HTR-8/SVneo (cell line): ENCODE data around the gene LIMK2.
"Not testable (repeated sequence)": the region's sequence is repeated elsewhere in the genome, so short reads cannot be mapped to it uniquely, and the experiment has no call there.

Experiments
- DNase-seq: peaks from one replicate; pipeline ENCODE4 v3.0.0; 2011; ENCODE audit warnings: low spot score, mixed read lengths; ENCODE audit not compliant: insufficient read length
- FAIRE-seq: peaks from 2 replicates; lab custom pipeline; 2011; peaks lifted over from hg19 to GRCh38; lab: Jason Lieb, UNC

Gene LIMK2

DNA sequence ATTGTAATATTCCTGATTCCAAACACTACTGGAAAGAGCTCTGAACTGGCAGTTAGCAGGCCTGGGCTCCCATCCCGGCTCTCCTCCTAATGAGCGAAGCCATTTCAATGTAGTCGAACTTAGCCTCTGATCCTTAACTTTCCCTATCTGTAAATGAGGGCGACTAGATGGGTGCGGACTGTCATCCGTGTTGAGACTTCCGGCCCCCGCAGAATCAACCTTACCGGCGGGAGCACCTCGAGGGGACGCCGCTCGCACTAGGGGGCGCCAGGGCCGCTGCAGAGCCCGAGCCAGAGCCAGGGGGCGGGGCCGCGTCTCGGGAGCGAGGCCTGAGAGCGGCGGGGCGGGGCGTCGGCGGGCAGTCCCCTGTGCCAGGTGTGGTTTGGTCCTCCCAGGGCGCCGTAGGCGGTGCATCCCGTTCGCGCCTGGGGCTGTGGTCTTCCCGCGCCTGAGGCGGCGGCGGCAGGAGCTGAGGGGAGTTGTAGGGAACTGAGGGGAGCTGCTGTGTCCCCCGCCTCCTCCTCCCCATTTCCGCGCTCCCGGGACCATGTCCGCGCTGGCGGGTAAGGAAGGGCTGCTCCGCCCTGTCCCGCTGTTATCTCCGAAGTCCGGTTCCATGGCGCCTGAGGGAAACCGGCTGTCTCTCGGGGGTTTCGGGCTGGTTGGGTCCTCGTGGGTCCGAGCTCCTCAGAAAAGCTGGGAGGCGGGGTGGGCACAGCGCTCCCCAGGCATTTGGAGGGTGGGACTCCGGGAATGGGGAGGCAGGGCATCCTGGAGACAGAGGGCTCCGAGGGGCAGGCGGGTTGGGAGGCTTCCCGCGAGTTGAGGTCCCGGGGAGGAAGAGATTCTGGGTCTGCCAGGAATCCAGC, at the start of gene LIMK2:
LIMK2 (plus strand) TSS at position 437 of the 869 bp plus-strand sequence; CDS start at position 548, 111 bp downstream.
- no peak for FAIRE-seq

GRCh38 chr22:31170971-31171370, 41.1 kb upstream of the LIMK2 start:
- DNase-seq (no peak), FAIRE-seq (no peak)

More for the DNA sequence above, at the start of gene LIMK2:
- DNase-seq: peak; percentile 83

GRCh38 chr22:31171734-31172133, 40.4 kb upstream of the LIMK2 start:
- FAIRE-seq: not testable (repeated sequence)

GRCh38 chr22:31173386-31174145, 38.5 kb upstream of the LIMK2 start:
- peak; percentile 37 for DNase-seq
- FAIRE-seq: no peak

More at GRCh38 chr22:31171734-31172133, 40.4 kb upstream of the LIMK2 start:
- not testable (repeated sequence) for DNase-seq

GRCh38 chr22:31176923-31177322, 35.2 kb upstream of the LIMK2 start:
- DNase-seq (no peak), FAIRE-seq (no peak)

DNA sequence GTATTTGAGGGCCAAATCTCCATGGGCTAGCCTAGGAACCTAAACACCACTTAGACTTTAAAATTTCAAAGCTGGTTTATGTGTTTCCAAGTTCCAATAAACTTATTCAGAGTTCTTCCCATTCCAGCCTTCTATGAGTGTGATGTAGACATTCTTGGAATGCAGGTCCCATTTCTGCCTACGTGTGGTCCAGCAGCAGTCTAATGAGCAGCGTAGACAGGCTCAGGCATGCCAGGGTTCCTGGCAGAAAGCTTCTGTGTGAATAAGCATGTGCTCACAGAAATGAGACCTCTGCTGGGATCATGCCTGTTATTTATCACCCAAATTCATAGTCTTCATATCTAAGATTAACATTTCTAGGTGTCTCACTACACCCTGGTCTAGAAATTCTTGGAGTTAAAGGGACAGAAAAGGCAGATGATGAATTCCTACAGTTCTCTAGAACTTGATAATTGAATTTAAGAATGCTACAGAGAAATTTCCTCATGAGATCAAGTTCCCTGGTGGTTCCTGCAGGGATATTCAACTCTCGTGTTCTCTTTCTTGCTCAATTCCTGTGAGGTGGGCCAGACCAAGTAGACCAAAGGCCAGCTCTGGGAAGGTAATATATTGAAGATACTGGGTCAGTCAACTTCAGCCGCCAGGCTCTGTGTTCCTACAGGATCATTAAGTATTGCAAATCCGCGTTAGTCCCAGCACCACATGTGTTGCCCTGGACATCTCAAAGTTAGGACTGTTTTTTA, 34.5 kb upstream of the LIMK2 start:
- FAIRE-seq: no peak
- peak; percentile 78 for DNase-seq

DNA sequence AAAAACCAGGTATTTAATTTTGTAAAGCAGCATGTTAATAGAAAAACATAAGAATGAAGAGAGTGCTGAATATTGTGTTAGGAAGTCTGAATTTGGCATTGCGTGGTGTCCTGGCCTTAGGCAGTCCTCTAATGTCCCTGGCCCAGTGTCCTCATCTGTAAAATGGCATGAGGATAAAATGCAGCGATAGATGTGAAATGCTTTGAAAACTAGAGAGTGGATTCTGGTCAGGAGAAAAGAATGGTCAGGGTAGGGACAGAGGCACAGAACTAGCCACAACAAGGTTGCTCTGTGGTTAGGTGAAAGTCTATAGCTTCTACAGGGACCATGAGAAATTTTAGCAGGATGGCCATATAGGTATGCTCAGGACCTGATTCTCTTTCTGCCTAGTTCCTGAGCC, 33.2 kb upstream of the LIMK2 start:
- no peak for FAIRE-seq

DNA sequence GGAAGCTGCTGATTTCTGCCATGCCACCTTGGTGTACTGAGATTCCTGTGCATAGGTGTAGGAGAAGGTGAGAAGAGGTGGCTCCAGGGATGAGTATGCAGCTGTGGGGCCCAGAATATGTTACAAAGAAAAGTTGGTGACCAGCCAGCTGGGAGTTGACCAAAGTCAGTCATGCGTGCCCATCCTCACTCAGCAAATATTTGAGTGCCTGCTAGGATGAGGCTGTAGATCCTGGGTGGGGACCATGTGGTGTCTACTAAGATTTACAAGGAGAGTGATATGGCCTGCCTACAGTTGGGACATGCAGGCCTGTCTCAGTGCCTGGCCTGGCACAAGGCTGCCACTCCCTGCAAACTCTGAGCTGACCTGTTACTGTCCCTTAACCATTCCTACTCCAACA, 32.8 kb upstream of the LIMK2 start:
- FAIRE-seq (no peak), DNase-seq (no peak)

More for the DNA sequence above, 33.2 kb upstream of the LIMK2 start:
- DNase-seq: no peak

DNA sequence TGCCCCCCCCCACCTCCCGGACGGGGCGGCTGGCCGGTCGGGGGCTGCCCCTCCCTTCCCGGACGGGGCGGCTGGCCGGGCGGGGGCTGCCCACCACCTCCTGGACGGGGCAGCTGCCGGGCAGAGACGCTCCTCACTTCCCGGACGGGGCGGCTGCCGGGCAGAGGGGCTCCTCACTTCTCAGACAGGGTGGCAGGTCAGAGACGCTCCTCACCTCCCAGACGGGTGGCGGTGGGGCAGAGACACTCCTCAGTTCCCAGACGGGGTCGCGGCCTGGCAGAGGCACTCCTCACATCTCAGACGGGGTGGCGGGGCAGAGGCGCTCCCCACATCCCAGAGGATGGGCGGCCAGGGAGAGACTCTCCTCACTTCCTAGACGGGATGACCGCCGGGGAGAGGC, 28.1 kb upstream of the LIMK2 start:
- DNase-seq (no peak), FAIRE-seq (no peak)

DNA sequence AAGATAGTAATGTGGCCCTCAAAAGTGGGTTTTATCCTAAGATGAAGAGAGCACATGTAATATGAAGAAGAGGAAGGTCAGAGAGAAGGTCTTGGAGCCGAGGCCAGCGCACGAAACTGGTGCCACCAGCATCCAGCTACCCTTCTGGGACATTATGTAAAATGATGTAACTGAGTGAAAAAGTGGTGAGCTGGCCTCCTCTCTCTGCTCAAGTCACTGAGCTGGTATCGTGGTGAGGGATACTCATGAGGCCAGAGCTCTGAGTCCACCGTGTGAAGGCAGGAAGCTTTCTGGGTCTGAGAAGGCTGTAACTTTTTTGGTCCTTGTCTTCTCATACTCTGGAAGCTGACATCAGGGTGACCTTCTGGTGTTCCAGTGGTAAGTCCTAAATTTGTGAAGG, 27.0 kb upstream of the LIMK2 start:
- FAIRE-seq: no peak
- DNase-seq: no peak

- DNase-seq (no peak), FAIRE-seq (no peak)
These were observed 24.5 kb upstream of the LIMK2 start for GRCh38 chr22:31187627-31188026.

DNA sequence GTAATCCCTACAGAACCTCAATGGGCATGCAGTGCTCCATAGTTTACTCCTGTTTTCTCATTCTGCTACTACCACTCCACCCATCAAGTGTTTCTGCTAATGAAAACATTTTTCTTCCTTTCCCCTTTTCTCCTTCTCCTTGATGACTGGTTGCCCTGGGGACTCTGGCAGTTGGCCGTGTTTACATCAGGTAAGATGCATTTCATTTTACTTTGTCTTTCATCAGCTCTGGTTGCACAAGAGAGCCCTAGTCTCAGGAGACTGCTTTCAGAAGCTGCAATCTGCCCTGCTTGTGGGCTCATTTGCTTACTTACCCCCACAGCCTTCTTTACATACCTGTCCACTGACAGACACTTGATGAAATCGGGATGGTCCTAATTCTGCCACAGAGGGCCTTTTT, 19.6 kb upstream of the LIMK2 start:
- DNase-seq: no peak
- no peak for FAIRE-seq

DNA sequence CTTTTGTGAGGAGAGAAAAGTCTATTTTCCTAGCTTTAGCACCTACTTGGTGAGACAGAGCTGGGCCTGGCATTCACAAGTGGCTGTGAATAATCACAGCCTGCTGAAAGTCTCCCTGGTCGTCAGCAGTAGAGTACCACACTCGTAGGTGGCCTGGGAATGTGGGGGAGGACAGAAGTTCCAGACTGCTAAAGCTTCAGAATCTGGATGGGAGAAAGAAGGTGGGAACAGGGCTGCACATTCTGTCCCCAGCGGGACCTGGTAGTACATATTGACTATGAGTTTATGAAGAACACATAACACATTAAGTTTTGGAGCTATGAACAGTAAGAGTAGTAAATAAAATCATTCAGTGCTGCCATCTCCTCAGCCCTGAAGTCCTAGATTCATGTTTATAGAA, 19.0 kb upstream of the LIMK2 start:
- DNase-seq: no peak
- FAIRE-seq: no peak

DNA sequence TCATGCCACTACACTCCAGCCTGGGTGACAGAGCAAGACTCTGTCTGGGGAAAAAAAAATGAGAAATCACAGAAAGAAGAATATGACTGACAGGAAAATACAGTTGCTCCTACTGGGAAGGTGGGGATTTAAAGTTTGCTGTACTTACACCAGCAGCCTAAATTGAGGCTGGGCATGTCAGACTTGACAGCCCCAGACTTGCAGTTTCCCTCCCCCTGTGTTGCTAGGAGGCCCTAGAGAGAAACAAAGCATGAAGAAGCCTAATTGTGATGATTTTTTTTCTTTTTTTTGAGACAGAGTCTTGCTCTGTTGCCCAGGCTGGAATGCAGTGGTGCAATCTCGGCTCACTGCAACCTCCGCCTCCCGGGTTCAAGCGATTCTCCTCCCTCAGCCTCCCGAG, 17.4 kb upstream of the LIMK2 start:
- DNase-seq, FAIRE-seq: not testable (repeated sequence)

DNA sequence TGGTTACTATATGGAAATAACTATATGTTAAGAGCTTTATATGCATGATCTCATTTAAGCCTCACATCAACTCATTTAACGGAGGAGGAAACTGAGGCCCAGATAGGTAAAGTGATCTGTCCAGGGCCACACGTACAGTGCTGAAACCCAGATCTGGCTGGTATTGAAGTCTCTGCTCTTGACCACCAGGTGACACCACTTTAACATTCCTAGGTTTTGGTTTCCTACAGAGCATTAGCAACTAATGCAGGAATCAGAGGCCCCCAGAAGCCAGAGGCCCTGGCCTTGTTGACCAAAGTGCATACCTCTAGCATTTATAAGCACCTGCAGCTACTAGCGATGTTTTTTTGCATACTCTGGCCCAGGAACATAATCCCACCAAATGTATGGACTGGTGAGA, 12.9 kb upstream of the LIMK2 start:
- no peak for DNase-seq
- FAIRE-seq: no peak

DNA sequence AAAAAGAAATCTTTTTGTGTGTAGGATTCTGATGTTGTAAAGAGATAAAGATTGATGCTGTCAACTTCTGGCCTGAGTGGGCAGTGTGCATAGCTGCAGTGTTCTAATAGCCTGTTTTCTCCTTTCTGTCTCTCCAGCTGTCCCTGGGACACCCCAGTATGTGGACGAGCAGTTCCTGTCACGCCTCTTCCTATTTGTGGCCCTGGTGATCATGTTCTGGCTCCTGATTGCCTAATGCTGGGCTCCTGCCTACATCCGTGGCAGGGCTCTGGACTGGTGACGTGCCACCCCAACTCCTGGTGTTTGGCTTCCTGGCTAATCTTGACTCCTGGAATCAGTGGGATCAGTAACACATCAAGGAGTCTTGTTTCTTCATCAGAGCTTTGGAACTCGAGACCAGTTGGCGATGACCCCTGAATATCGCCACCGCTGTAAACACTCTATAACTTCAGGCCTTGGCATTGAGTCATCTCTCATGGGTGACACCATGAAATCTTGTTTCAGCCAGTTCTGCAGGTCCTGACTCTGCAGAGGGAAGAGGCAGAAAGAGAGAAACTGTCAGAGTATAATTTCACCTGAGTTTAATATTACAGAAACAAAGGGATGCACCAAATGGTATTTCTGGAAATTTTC, 7.6 kb upstream of the LIMK2 start:
- FAIRE-seq, DNase-seq: not testable (repeated sequence)

DNA sequence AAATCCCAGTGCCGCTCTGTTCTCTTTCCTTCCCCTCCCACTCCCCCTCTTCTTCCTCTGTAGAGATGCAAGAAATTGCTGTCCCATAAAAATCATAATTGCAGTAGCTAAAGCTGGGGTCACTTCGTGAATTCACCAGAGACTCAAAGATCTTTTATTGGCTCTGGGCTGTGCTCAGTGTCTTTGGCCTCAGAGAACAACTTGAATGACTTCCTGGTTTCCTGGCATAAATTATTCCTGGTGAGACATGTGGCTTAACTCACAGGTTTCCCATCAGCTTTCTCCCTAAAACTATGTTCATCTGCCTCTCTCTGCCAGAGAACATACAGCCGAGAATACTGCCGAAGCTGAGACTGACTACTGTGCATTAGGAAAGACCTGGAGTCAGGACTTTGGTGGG, 7.0 kb upstream of the LIMK2 start:
- not testable (repeated sequence) for FAIRE-seq, DNase-seq

- not testable (repeated sequence) for FAIRE-seq
These were observed 5.6 kb upstream of the LIMK2 start for GRCh38 chr22:31206460-31206859.

GRCh38 chr22:31206896-31207687, 5.0 kb upstream of the LIMK2 start:
- DNase-seq (no peak), FAIRE-seq (no peak)

More at GRCh38 chr22:31206460-31206859, 5.6 kb upstream of the LIMK2 start:
- DNase-seq: not testable (repeated sequence)
